HCT116 (cell line): ENCODE measurements around the gene NUP153.

ENCODE experiments used
- CTCF ChIP-seq, 3 experiments: fragments of 200-600 bp in 1 of 3; sonication (generic) in 1 of 3; IDR thresholded peaks in 2 of 3; conservative IDR thresholded peaks in 1 of 3; 2 replicates each; pipeline ENCODE4 v1.5.1; 2012 to 2017; ENCODE audit warnings: low read depth in 2 of 3, low read length in 2 of 3, antibody characterized with exemption in 1 of 3, borderline replicate concordance in 1 of 3, control low read depth in 1 of 3, mild to moderate bottlenecking in 1 of 3, mixed read lengths in 1 of 3, mixed run types in 1 of 3, moderate library complexity in 1 of 3; ENCODE audit not compliant: insufficient read depth in 1 of 3
- POLR2A ChIP-seq: IDR thresholded peaks from 2 replicates; pipeline ENCODE4 v1.7.0; 2011; ENCODE audit warnings: borderline replicate concordance; ENCODE audit not compliant: insufficient read depth, insufficient read length; ENCODE audit errors: extremely low read depth

- TF ChIP-seq POLR2A: no peak
- no peak for TF ChIP-seq CTCF (IDR thresholded peaks at IDR 0.05 in 2 of 3, conservative IDR thresholded peaks at IDR 0.05 in 1 of 3; ENCODE audit: borderline replicate concordance in 1 of 3, insufficient read depth in 1 of 3, low read depth in 2 of 3, low read length in 2 of 3)
These were observed 94.7 kb downstream of the NUP153 start for GRCh38 chr6:17612048-17612447.
